ENCODE data around the gene SUPT4H1.

SUPT4H1 gene

DNA sequence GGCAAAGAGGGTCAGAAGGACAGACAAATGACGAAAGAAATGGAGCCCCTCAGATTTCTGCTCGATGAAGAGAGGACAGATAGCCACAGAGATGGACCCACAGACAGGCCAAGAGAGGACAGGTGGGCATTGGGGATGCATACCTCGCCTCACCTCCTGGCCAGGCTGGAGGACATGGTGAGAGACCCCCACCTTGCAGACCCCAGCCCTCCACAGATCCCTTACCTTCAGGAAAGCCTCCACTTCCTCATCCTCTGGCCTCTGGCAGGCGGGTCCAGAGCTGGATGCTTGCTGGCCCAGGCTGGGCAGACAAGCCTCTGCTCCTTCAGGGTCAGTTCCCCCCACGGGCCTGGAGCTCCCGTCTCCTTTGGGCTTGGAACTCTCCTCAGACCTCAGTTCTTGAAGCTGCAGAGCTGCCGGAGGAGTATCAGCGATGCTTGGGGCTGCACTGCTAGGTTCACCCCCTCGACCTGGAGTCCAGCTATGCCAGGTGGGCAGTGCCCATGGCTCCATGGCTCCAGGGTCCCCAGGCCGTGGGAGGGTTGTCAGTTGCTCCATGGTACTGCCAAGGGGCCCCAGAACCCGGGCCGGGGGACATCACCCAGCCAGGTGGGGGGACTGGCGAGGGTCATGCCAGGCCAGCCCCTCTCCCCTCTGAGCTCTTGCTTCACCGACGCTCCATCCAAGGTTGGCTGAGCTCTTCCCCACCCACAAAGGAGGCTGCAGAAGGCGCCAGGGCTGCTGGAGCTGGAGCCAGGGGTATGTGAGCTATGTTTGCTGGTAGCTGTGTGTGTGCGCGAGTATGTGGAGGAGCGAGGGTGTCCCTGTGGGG is 24.4 kb downstream of the SUPT4H1 start:
- no peak for TF ChIP-seq CTCF (IDR thresholded peaks at IDR 0.05; ENCODE audit: borderline replicate concordance, control extremely low read depth, extremely low read depth, insufficient read depth, missing control alignments)
- in situ Hi-C loops (cut with MboI; ENCODE audit: low sequenced_read_pairs, unreplicated experiment): no loop called here
- DNase-seq (ENCODE audit: low spot score): no peak

DNA sequence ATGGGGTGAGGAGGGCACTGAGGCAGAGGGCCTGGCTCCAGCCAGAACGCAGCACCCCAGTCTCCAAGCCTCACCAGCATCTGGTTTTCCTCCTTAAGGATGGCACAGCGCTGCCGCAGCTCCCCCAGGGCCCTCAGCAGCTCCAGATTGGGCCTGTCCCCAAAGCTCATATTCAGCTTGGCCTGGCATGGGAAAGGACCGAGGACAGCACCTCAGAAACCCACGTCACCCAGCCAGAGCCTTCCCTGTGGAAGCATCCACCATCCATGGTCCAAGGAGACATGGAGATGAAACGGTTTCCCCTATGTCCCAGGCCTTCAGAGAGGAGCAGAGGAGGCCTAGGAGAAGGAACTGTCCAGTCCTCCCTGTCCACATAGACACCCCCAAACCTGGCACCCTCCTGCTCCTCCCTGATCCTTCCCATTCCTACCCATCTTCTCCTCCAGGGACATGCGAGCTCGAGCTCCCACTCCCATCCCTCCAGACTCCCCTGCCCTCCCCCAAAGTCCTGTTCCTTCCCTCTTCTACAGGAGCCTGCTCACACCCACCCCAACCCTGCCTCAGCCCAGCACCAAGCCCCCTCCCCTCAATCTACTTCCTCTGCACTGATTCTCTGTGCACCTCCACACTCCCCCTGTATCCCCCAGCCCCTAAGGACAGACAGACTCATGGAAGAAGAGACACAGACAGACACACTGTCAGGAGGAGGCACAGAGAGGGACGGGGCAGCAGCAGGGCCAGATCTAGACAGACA is 25.2 kb downstream of the SUPT4H1 start:
- DNase-seq (ENCODE audit: low spot score): no peak
- in situ Hi-C loops (cut with MboI; ENCODE audit: low sequenced_read_pairs, unreplicated experiment): no loop called here
- TF ChIP-seq CTCF (IDR thresholded peaks at IDR 0.05; ENCODE audit: borderline replicate concordance, control extremely low read depth, extremely low read depth, insufficient read depth, missing control alignments): no peak

DNA sequence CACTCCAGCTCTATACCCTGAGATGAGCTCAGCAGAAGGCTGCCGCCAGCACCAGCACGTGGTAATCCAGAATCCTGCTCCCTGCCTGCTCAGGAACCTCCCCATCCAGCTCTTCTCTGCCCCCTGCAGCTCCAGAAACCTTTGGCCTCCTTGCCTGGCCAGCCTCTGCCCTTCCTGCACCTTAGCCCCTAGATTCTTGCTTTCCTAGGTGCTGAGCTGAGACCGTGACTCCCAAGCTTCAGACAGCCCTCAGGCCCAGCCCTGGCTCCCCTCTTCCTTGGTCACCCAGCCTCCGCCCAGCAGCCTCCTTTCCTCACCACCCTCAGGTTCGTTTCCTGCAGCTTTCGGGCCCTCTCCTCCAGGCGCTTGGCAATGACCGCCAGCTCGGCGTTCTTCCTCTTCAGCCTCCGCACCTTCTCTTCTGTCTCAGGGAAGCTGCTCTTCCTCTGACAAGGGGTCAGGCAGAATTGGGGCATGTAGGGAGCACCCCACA is 26.0 kb downstream of the SUPT4H1 start:
- in situ Hi-C loops (cut with MboI; ENCODE audit: low sequenced_read_pairs, unreplicated experiment): no loop called here
- TF ChIP-seq CTCF (IDR thresholded peaks at IDR 0.05; ENCODE audit: borderline replicate concordance, control extremely low read depth, extremely low read depth, insufficient read depth, missing control alignments): no peak
- no peak for DNase-seq (ENCODE audit: low spot score)

DNA sequence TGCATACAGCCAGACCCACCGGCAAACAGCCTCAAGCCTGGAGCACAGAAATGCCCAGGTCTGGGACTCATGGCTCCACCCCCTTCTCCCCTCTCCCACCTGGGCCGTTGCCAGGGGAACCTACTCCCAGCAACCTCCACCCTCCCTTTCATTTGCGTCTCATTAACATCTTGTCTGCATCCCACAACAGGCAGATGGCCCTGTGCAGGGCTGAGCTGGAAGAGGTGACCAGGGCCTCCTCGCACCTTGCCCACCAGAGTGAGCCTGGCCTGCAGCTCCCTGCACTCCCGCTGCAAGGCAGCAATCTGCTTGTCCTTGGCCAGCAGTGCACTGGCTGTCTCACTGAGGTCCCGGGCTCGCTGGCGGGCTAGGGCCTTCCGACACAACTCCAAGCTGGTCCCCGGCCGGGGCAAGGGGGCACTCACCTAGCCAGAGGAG is 26.7 kb downstream of the SUPT4H1 start:
- in situ Hi-C loops (cut with MboI; ENCODE audit: low sequenced_read_pairs, unreplicated experiment): no loop called here
- DNase-seq (ENCODE audit: low spot score): no peak
- TF ChIP-seq CTCF (IDR thresholded peaks at IDR 0.05; ENCODE audit: borderline replicate concordance, control extremely low read depth, extremely low read depth, insufficient read depth, missing control alignments): no peak

DNA sequence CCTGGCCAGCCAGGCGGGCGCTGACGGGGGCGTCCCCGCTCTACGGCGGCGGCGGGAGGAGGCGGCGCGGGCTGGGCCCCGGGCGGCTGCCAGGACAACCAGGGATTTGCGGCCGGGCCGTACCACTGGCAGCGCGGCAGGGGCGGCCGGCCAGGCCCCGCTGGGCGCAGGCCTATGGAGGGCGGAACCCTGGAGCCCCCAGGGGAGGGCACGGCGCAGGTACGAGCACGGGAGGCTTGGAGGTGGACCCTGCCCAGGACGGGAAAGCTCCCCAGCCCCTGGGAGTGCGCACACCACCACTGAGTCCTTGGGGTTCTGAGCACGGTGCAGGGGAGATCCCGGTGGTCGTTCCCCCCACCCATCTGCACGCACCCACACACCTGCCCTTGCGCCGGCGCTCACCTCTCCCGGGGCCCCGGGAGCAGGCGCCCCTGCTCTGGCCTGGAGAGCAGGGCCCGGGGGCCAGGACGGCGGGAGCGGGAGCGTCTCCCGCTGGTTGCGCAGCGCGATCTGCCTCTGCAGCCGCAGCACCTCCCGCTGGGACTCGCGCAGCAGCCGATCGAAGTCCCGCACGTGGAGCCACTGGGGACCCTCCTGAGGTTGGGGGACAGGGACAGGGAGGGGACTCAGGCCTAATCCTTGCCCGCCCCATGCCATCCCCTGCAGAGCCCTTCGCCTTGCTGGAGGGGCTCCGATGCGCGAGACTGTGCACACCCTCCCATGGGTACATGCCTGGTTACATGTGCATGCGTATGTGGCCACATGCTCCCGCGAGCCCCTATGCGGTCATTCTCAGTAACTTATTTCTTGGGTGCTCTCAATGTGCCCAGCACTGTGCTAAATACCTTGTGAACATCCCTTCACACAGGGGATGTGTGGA is 27.4 kb downstream of the SUPT4H1 start:
- DNase-seq (ENCODE audit: low spot score): no peak
- in situ Hi-C loops (cut with MboI; ENCODE audit: low sequenced_read_pairs, unreplicated experiment): no loop called here

More for the DNA sequence above, 27.4 kb downstream of the SUPT4H1 start:
- no peak for TF ChIP-seq CTCF (IDR thresholded peaks at IDR 0.05; ENCODE audit: borderline replicate concordance, control extremely low read depth, extremely low read depth, insufficient read depth, missing control alignments)
